ENCODE data around the gene TTC4. TPM values are rescaled to one million over a fixed set of nuclear protein-coding genes. Genes with fewer than 3 reads are reported as not detected.

The TTC4 gene
- polyA plus RNA-seq, 1 experiment = 20.5 TPM

- DNase-seq (ENCODE audit: low read depth) = no peak
- TF ChIP-seq CTCF (IDR thresholded peaks at IDR 0.05; ENCODE audit: insufficient read depth, low read depth, low read length) = no peak
- no peak overlapping the region for H3K4me3 ChIP-seq (ENCODE audit: low read depth, low read length)
- H3K36me3 ChIP-seq (ENCODE audit: control insufficient read depth, insufficient read depth, low read length) = no peaks in the 10 kb centered on the region
- H3K27me3 ChIP-seq (ENCODE audit: control insufficient read depth, insufficient read depth, low read length) = peaks cover 7% of the 10 kb centered on the region
- ChIA-PET CTCF (no interaction called here), POLR2A (no interaction called here)
Observed at GRCh38 chr1:54708385-54708784, 7.3 kb upstream of the TTC4 start.

- no peak for DNase-seq (ENCODE audit: low read depth)
- POLR2A ChIA-PET = no interaction called here
- CTCF ChIA-PET = no interaction called here
Observed at GRCh38 chr1:54709547-54710292, 5.9 kb upstream of the TTC4 start.

GRCh38 chr1:54710434-54710833 is 5.2 kb upstream of the TTC4 start:
- ChIA-PET CTCF (no interaction called here), POLR2A (no interaction called here)
- Histone ChIP-seq H3K27me3 (ENCODE audit: control insufficient read depth, insufficient read depth, low read length) (peaks cover 7% of the 10 kb centered on the region), H3K36me3 (ENCODE audit: control insufficient read depth, insufficient read depth, low read length) (no peaks in the 10 kb centered on the region), H3K4me3 (ENCODE audit: low read depth, low read length) (no peak overlapping the region)
- DNase-seq (ENCODE audit: low read depth) = no peak
- no peak for TF ChIP-seq CTCF (IDR thresholded peaks at IDR 0.05; ENCODE audit: insufficient read depth, low read depth, low read length)

More at GRCh38 chr1:54709547-54710292, 5.9 kb upstream of the TTC4 start:
- Histone ChIP-seq H3K27me3 (ENCODE audit: control insufficient read depth, insufficient read depth, low read length) (peaks cover 7% of the 10 kb centered on the region), H3K4me3 (ENCODE audit: low read depth, low read length) (no peak overlapping the region), H3K36me3 (ENCODE audit: control insufficient read depth, insufficient read depth, low read length) (no peaks in the 10 kb centered on the region)
- no peak for TF ChIP-seq CTCF (IDR thresholded peaks at IDR 0.05; ENCODE audit: insufficient read depth, low read depth, low read length)

- no peaks in the 10 kb centered on the region for H3K36me3 ChIP-seq (ENCODE audit: control insufficient read depth, insufficient read depth, low read length)
- no peak for TF ChIP-seq CTCF (IDR thresholded peaks at IDR 0.05; ENCODE audit: insufficient read depth, low read depth, low read length)
- CTCF ChIA-PET = no interaction called here
- H3K27me3 ChIP-seq (ENCODE audit: control insufficient read depth, insufficient read depth, low read length) = peaks cover 7% of the 10 kb centered on the region
- DNase-seq (ENCODE audit: low read depth) = no peak
- H3K4me3 ChIP-seq (ENCODE audit: low read depth, low read length) = no peak overlapping the region
- POLR2A ChIA-PET = no interaction called here
Observed at GRCh38 chr1:54710841-54711240, 4.8 kb upstream of the TTC4 start.

GRCh38 chr1:54711536-54711935 is 4.1 kb upstream of the TTC4 start:
- CTCF ChIA-PET = interaction anchor here (1.2 kb wide), 1 partner anchor 311 kb away, joined by 4 read pairs; no protein-coding TSS in a partner anchor
- no peak for DNase-seq (ENCODE audit: low read depth)

More at GRCh38 chr1:54711536-54711935, 4.1 kb upstream of the TTC4 start:
- Histone ChIP-seq H3K27me3 (ENCODE audit: control insufficient read depth, insufficient read depth, low read length) (peaks cover 4% of the 10 kb centered on the region), H3K36me3 (ENCODE audit: control insufficient read depth, insufficient read depth, low read length) (no peaks in the 10 kb centered on the region), H3K4me3 (ENCODE audit: low read depth, low read length) (no peak overlapping the region)
- TF ChIP-seq CTCF (IDR thresholded peaks at IDR 0.05; ENCODE audit: insufficient read depth, low read depth, low read length) = no peak
- POLR2A ChIA-PET = no interaction called here
